Hepatocyte (in vitro differentiated cells): ENCODE results near the gene MBLAC1.
A peak's percentile ranks its signal among the peaks of the same experiment; 100 is the strongest.

Experiments
- EZH2phosphoT487 ChIP-seq: fragments of 200-600 bp; sonication (generic); IDR thresholded peaks from one replicate; pipeline ENCODE4 v1.6.1; 2018; ENCODE audit warnings: antibody characterized with exemption, mild to moderate bottlenecking, low read depth, moderate library complexity; ENCODE audit not compliant: unreplicated experiment, severe bottlenecking
- TF ChIP-seq, protein P1 (sequence below): fragments of 200-600 bp; sonication (generic); IDR thresholded peaks from 2 replicates; pipeline ENCODE4 v1.5.1; 2016; ENCODE audit warnings: antibody characterized with exemption, mild to moderate bottlenecking; ENCODE audit not compliant: poor library complexity

DNA sequence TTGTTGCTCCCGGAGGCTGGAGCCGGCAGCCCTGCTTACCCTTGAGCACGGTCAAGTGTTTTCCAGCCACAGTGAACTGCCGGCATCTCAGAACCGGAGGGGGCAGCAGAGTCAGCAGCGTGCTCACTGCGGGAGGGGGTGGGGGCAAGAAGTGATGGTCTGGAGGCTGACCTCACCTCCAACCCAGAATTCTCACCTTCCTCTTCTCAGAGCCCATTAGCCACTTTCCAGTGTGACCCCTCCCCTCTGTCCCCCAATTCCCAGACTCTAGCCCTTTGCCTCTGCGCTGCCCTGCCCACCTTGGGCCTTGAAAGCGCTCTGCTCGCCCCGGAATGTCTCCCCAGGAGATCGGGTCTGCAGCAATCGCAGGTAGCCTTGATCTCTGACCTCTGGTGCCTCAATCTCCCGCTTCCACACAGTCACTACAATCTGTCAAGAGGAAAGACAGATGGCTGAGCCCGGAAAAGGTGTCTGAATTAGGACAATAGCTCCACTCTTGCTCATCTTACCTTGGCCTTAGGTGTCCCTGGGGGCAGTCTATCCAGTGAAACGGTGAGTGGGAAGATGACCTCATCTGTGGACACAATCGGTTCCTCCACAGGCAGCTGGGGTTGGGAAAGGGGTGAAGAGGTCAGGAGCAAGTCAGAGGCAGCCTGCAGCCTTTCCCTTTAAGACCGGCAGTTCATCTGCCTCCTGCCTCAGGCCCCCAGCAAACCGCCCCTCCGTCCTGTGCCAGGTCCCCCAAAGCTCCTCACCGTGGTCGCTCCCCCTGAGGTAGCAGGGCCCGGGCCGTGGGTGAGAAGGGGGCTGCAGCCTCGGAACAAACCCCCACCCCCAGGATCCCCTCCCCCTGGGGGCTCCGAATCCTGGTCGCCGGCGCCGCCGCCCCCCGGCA, 30.8 kb downstream of the MBLAC1 start:
- TF ChIP-seq, protein P1, sequence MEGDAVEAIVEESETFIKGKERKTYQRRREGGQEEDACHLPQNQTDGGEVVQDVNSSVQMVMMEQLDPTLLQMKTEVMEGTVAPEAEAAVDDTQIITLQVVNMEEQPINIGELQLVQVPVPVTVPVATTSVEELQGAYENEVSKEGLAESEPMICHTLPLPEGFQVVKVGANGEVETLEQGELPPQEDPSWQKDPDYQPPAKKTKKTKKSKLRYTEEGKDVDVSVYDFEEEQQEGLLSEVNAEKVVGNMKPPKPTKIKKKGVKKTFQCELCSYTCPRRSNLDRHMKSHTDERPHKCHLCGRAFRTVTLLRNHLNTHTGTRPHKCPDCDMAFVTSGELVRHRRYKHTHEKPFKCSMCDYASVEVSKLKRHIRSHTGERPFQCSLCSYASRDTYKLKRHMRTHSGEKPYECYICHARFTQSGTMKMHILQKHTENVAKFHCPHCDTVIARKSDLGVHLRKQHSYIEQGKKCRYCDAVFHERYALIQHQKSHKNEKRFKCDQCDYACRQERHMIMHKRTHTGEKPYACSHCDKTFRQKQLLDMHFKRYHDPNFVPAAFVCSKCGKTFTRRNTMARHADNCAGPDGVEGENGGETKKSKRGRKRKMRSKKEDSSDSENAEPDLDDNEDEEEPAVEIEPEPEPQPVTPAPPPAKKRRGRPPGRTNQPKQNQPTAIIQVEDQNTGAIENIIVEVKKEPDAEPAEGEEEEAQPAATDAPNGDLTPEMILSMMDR, result peak; percentile 19
- TF ChIP-seq EZH2phosphoT487, result no peak
